IgD-negative memory B cell (primary cell): Measurements from ENCODE around the gene NUP210L. TPM values are rescaled to one million over a fixed set of nuclear protein-coding genes. Genes with fewer than 3 reads are reported as not detected.

Source experiments
- H3K27ac Mint-ChIP-seq, 3 donors: one replicate each; pipeline ENCODE4 v1.8.0; 2020 to 2022; ENCODE audit warnings: mild to moderate bottlenecking in 3 of 3, mixed read lengths in 3 of 3, moderate library complexity in 1 of 3
- H3K27me3 Mint-ChIP-seq: one replicate; pipeline ENCODE4 v1.8.0; 2021; ENCODE audit warnings: mixed read lengths
- H3K36me3 Mint-ChIP-seq: one replicate; pipeline ENCODE4 v1.8.0; 2020; ENCODE audit warnings: mild to moderate bottlenecking, mixed read lengths
- H3K4me1 Mint-ChIP-seq, 3 donors: one replicate each; pipeline ENCODE4 v1.8.0; 2020 to 2022; ENCODE audit warnings: mixed read lengths in 3 of 3, mild to moderate bottlenecking in 1 of 3
- H3K4me3 Mint-ChIP-seq, 4 donors: one replicate each; pipeline ENCODE4 v1.8.0; 2020 to 2022; ENCODE audit warnings: mild to moderate bottlenecking in 4 of 4, mixed read lengths in 4 of 4, moderate library complexity in 3 of 4
- H3K9me3 Mint-ChIP-seq, 3 donors: one replicate each; pipeline ENCODE4 v1.8.0; 2020 to 2021; ENCODE audit warnings: mixed read lengths in 3 of 3, mild to moderate bottlenecking in 1 of 3
- polyA plus RNA-seq: library from polyadenylated mRNA; unstranded; fragments of 300-500 nt; fragmentation: Illumina TruSeq; gene quantifications from one replicate; pipeline ENCODE4 v1.2.3, GENCODE V29; 2021

NUP210L gene
- polyA plus RNA-seq, 1 donor from 2014 or later: not detected

DNA sequence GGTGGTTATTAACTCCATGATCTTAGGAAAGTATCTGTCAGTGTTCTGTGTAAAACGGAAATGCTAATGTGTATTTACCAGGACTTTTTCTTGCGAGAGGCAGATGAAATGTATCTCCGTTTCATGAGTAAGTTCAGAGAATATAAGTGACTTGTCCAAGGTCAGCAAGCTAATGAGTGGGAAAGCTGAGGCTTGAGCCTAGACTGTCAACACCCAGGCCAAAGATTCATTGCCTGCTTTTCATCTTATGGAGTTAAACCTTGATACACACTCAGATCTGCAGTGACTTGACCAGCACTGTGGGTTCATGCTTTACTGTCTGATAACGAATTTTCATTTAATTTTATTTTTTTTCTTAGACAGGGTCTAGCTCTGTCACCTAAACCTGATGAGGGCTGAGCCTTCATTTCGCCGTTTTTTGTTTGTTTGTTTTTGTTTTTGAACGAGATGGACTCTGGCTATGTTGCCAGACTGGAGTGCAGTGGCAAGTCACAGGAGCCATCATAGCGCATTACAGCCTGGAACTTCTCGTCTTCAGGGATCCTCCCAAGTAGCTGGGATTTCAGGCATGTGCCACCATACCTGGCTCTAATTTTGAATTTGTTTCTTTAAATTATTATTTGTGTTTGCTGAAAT lies 176.5 kb downstream of the NUP210L start:
- no peaks in the 10 kb centered on the region for H3K9me3 Mint-ChIP-seq
- peaks cover 2% of the 10 kb centered on the region for H3K36me3 Mint-ChIP-seq
- peak overlapping the region; percentile 95 to 99 (median 99) for H3K4me3 Mint-ChIP-seq
- H3K4me1 Mint-ChIP-seq: peaks cover 14 to 34% (median 27%) of the 10 kb centered on the region in 3 donors
- H3K27ac Mint-ChIP-seq: peak overlapping the region; percentile 83 to 94 (median 93)
- no peaks in the 10 kb centered on the region for H3K27me3 Mint-ChIP-seq

GRCh38 chr1:153977250-153978240 lies 177.3 kb downstream of the NUP210L start, which contains the start of gene JTB:
TSS of gene JTB (minus strand) at chr1:153977674. CDS start at chr1:153977252, 422 bp downstream.
- Mint-ChIP-seq H3K27me3 (no peaks in the 10 kb centered on the region), H3K36me3 (peaks cover 7% of the 10 kb centered on the region), H3K27ac (peak within 1 kb of the TSS; percentile 83 to 95 (median 94)), H3K9me3 (no peaks in the 10 kb centered on the region), H3K4me1 (peaks cover 14 to 34% (median 27%) of the 10 kb centered on the region in 3 donors), H3K4me3 (peak within 1 kb of the TSS; percentile 95 to 99 (median 99))

DNA sequence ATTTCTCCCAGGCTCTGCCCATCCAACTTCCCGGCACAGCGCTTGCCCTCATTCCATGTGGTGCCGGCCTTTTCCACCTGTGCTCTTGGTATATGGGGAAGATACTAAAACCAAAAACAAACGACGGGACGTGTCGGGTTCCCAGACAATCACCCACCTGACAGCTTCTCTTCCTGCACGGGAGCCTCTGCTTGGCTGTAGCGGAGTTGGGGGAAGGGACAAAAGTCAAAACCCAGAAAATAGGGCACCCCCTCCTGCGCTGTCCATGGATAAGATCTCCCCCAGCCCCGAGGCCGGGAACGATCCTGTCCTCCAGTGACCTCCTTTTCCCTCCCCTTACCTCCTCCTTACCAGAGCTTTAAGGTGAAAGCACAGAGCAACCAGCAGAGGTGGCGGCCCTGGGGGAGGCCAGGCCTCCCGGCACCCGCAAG lies 178.0 kb downstream of the NUP210L start:
- Mint-ChIP-seq H3K4me1 (peaks cover 19 to 40% (median 28%) of the 10 kb centered on the region in 3 donors), H3K9me3 (no peaks in the 10 kb centered on the region), H3K27me3 (no peaks in the 10 kb centered on the region), H3K4me3 (peak overlapping the region; percentile 95 to 99 (median 99)), H3K27ac (peak overlapping the region; percentile 83 to 95 (median 94)), H3K36me3 (peaks cover 7% of the 10 kb centered on the region)

- H3K4me3 Mint-ChIP-seq: peak overlapping the region in 1 of 4 donors; percentile 86
- H3K27ac Mint-ChIP-seq: peak overlapping the region in 1 of 3 donors; percentile 50
- H3K9me3 Mint-ChIP-seq: no peaks in the 10 kb centered on the region
- H3K36me3 Mint-ChIP-seq: peaks cover 7% of the 10 kb centered on the region
- peaks cover 25 to 45% (median 30%) of the 10 kb centered on the region in 3 donors for H3K4me1 Mint-ChIP-seq
- H3K27me3 Mint-ChIP-seq: no peaks in the 10 kb centered on the region
Measured at GRCh38 chr1:153973525-153973924, 181.3 kb downstream of the NUP210L start.

DNA sequence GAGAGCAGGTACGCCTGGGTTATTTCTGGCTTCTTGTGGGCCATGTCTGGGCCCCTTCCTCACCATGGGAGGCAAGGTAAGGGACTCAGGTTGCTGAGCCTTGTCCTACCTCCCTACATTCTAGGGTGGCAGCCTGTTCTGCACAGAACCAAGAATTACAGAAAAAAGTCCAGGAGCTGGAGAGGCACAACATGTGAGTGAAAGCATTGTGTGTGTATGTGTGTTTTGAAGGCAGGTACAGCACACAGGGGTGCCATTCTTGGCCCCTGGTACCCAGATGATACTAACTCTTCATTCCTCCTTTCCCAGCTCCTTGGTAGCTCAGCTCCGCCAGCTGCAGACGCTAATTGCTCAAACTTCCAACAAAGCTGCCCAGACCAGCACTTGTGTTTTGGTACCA lies 181.8 kb downstream of the NUP210L start:
- no peaks in the 10 kb centered on the region for H3K27me3 Mint-ChIP-seq
- no peaks in the 10 kb centered on the region for H3K9me3 Mint-ChIP-seq
- peaks cover 7% of the 10 kb centered on the region for H3K36me3 Mint-ChIP-seq
- H3K27ac Mint-ChIP-seq: peak overlapping the region in 1 of 3 donors; percentile 50
- H3K4me3 Mint-ChIP-seq: peak overlapping the region in 1 of 4 donors; percentile 86
- peaks cover 25 to 42% (median 28%) of the 10 kb centered on the region in 3 donors for H3K4me1 Mint-ChIP-seq

- H3K27me3 Mint-ChIP-seq: no peaks in the 10 kb centered on the region
- H3K4me3 Mint-ChIP-seq: peak overlapping the region in 1 of 4 donors; percentile 16
- peaks cover 29 to 38% (median 30%) of the 10 kb centered on the region in 3 donors for H3K4me1 Mint-ChIP-seq
- peaks cover 8% of the 10 kb centered on the region for H3K36me3 Mint-ChIP-seq
- peak overlapping the region in 1 of 3 donors; percentile 39 for H3K27ac Mint-ChIP-seq
- H3K9me3 Mint-ChIP-seq: no peaks in the 10 kb centered on the region
Measured at GRCh38 chr1:153970346-153970745, 184.5 kb downstream of the NUP210L start.

DNA sequence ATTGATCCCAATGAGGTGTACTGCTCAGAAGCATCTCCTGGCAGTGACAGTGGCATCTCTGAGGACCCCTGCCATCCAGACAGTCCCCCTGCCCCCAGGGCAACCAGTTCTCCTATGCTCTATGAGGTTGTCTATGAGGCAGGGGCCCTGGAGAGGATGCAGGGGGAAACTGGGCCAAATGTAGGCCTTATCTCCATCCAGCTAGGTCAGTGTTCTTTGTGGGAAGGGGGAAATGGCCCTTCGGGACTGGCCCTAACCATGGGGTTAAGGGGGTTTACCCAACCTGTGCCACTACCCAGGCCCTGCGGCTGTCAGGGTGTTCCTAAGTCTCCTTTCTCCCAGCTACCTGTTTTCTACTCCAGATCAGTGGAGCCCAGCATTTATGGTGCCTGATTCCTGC lies 185.9 kb downstream of the NUP210L start:
- Mint-ChIP-seq H3K4me3 (peak overlapping the region in 2 of 4 donors; percentile 79 to 87), H3K27ac (peak overlapping the region in 1 of 3 donors; percentile 13), H3K9me3 (no peaks in the 10 kb centered on the region), H3K27me3 (no peaks in the 10 kb centered on the region), H3K4me1 (peaks cover 30 to 33% (median 30%) of the 10 kb centered on the region in 3 donors), H3K36me3 (peaks cover 8% of the 10 kb centered on the region)

GRCh38 chr1:153968408-153968807 lies 186.5 kb downstream of the NUP210L start:
- peak overlapping the region in 2 of 3 donors; percentile 13 to 98 for H3K27ac Mint-ChIP-seq
- no peaks in the 10 kb centered on the region for H3K9me3 Mint-ChIP-seq
- no peaks in the 10 kb centered on the region for H3K27me3 Mint-ChIP-seq
- H3K4me3 Mint-ChIP-seq: peak overlapping the region in 3 of 4 donors; percentile 79 to 100 (median 97)
- H3K4me1 Mint-ChIP-seq: peaks cover 33 to 39% (median 34%) of the 10 kb centered on the region in 3 donors
- H3K36me3 Mint-ChIP-seq: peaks cover 7% of the 10 kb centered on the region

GRCh38 chr1:153968000-153968363 lies 186.9 kb downstream of the NUP210L start:
- Mint-ChIP-seq H3K4me1 (peaks cover 34 to 39% (median 35%) of the 10 kb centered on the region in 3 donors), H3K27ac (peak overlapping the region; percentile 90 to 98 (median 97)), H3K4me3 (peak overlapping the region; percentile 89 to 100 (median 94)), H3K36me3 (peaks cover 5% of the 10 kb centered on the region), H3K27me3 (no peaks in the 10 kb centered on the region), H3K9me3 (no peaks in the 10 kb centered on the region)

DNA sequence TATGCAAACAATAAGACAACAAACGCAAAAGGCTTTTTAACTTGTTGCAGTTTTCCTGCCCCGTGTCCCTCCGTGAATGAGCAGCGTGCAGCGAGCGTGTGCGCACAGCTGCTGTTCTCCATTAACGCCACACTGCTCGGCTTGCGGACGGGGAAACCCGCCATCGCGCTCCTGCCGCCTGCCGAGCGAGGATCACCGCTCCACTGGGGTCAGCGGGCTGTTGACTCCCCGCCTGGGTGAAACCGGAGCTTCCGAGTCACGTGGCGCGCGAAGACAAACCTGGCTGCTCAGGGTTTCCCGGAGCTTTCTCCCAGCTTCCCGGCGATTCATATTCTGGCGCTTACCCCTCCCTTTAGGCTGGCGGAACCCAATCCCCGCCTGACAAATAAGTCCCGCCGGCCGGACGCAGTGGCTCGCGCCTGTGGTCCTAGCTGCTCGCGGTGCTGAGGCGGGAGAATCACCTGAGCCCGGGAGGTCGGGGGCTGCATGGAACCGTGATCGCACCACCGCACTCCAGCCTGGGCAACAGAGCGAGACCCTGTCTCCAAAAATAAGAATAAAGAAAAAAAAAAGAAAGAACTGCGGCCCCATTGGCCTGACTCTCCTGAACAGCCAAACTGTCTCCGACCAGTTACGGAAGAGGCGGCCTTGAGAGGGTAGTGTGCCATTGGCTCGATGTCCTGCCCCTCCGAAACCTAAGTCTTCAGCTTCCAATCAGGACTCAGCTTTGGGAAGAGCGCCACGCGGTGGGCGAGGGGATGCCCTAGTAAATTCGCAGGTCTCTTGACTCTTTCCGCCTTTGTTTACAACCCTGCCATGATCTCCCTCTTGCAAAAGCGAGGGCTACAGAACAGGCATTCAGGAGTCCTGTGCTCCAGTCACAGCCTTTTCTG lies 187.5 kb downstream of the NUP210L start, which contains the start of gene CREB3L4:
Gene CREB3L4 (plus strand): TSS at position 796 of the 893 bp plus-strand sequence. CDS start 624 bp downstream, outside the sequence.
- Mint-ChIP-seq H3K36me3 (peaks cover 2% of the 10 kb centered on the region), H3K9me3 (no peaks in the 10 kb centered on the region)

GRCh38 chr1:153963850-153964331 lies 191.0 kb downstream of the NUP210L start:
- peak overlapping the region; percentile 89 to 98 (median 94) for H3K4me3 Mint-ChIP-seq

More for the DNA sequence above, 187.5 kb downstream of the NUP210L start, which contains the start of gene CREB3L4:
- H3K4me3 Mint-ChIP-seq: peak within 1 kb of the TSS; percentile 89 to 100 (median 94)
- no peaks in the 10 kb centered on the region for H3K27me3 Mint-ChIP-seq
- H3K27ac Mint-ChIP-seq: peak within 1 kb of the TSS; percentile 90 to 98 (median 97)
- peaks cover 35 to 43% (median 39%) of the 10 kb centered on the region in 3 donors for H3K4me1 Mint-ChIP-seq

GRCh38 chr1:153963030-153963849 lies 191.6 kb downstream of the NUP210L start, which contains the start of gene SLC39A1:
TSS of gene SLC39A1 (minus strand) at chr1:153963537. CDS start at chr1:153962715, 822 bp downstream.
- peak within 1 kb of the TSS; percentile 89 to 98 (median 94) for H3K4me3 Mint-ChIP-seq

More at GRCh38 chr1:153963850-153964331, 191.0 kb downstream of the NUP210L start:
- peaks cover 27 to 46% (median 45%) of the 10 kb centered on the region in 3 donors for H3K4me1 Mint-ChIP-seq
- no peaks in the 10 kb centered on the region for H3K27me3 Mint-ChIP-seq
- no peaks in the 10 kb centered on the region for H3K9me3 Mint-ChIP-seq
- peak overlapping the region; percentile 86 to 94 (median 88) for H3K27ac Mint-ChIP-seq
- peaks cover 2% of the 10 kb centered on the region for H3K36me3 Mint-ChIP-seq

More at GRCh38 chr1:153963030-153963849, 191.6 kb downstream of the NUP210L start, which contains the start of gene SLC39A1:
- Mint-ChIP-seq H3K27ac (peak within 1 kb of the TSS; percentile 86 to 94 (median 88)), H3K4me1 (peaks cover 24 to 45% (median 44%) of the 10 kb centered on the region in 3 donors), H3K27me3 (no peaks in the 10 kb centered on the region), H3K9me3 (no peaks in the 10 kb centered on the region), H3K36me3 (peaks cover 2% of the 10 kb centered on the region)
